ENCODE measurements around the gene CYB5R4. TPM values are rescaled to one million over a fixed set of nuclear protein-coding genes. Genes with fewer than 3 reads are reported as not detected.

Gene CYB5R4
- total RNA-seq, 1 experiment from 2014 or later, result 17.5 TPM

GRCh38 chr6:83978997-83979396 is 119.5 kb downstream of the CYB5R4 start:
- no peak overlapping the region for H2BK15ac ChIP-seq (ENCODE audit: low read depth, low read length)
- H2BK12ac ChIP-seq (ENCODE audit: insufficient read length, low read depth, low read length), result no peak overlapping the region

More at GRCh38 chr6:83978997-83979396, 119.5 kb downstream of the CYB5R4 start:
- DNase-seq, result no peak
- Histone ChIP-seq H3K18ac (ENCODE audit: insufficient read length, low read depth, low read length) (no peak overlapping the region), H3K79me1 (ENCODE audit: insufficient read depth, low read depth, low read length, poor library complexity, severe bottlenecking) (no peaks in the 10 kb centered on the region), H3K23me2 (ENCODE audit: insufficient read length, low read depth, low read length, poor library complexity, severe bottlenecking) (no peaks in the 10 kb centered on the region), H3K4me2 (ENCODE audit: insufficient read depth, insufficient read length, low read length) (no peak overlapping the region), H3K14ac (ENCODE audit: insufficient read depth, low read length) (no peak overlapping the region), H2AK5ac (ENCODE audit: insufficient read length, low read length) (no peak overlapping the region), H4K20me1 (ENCODE audit: control insufficient read depth, insufficient read depth, insufficient read length) (no peaks in the 10 kb centered on the region), H2BK5ac (ENCODE audit: insufficient read length, low read length) (no peak overlapping the region), H3K9me3 (ENCODE audit: control insufficient read depth, low read depth, low read length) (no peaks in the 10 kb centered on the region), H3K9ac (ENCODE audit: extremely low read depth, insufficient read length, low read length) (no peak overlapping the region), H3K27ac (ENCODE audit: insufficient read length, low read depth, low read length) (no peak overlapping the region), H3K4ac (ENCODE audit: low read depth, low read length) (no peak overlapping the region), H2AFZ (ENCODE audit: low read length) (no peak overlapping the region), H3K79me2 (ENCODE audit: insufficient read depth, low read length) (no peaks in the 10 kb centered on the region), H3K4me1 (ENCODE audit: insufficient read depth, low read length) (peaks cover 2% of the 10 kb centered on the region; the same call in 1 of the 2 replicates), H2BK120ac (ENCODE audit: low read depth, low read length, poor library complexity, severe bottlenecking) (no peak overlapping the region), H4K91ac (ENCODE audit: insufficient read length, low read depth, low read length) (no peak overlapping the region), H2BK20ac (ENCODE audit: low read depth, low read length, poor library complexity, severe bottlenecking) (no peak overlapping the region), H3K56ac (ENCODE audit: insufficient read length, low read depth, low read length) (no peak overlapping the region), H4K5ac (ENCODE audit: insufficient read length, low read depth, low read length) (no peak overlapping the region), H3K27me3 (ENCODE audit: insufficient read depth, low read length) (no peaks in the 10 kb centered on the region), H3T11ph (ENCODE audit: low read length) (no peak overlapping the region), H4K8ac (replicated peaks; ENCODE audit: insufficient read length, low read depth, low read length) (no peak overlapping the region), H3K23ac (ENCODE audit: insufficient read length, low read depth, low read length) (no peak overlapping the region)
- WGBS (ENCODE audit: extremely low coverage, insufficient read length, low lambda C conversion rate), result no CpG with 5 or more reads among the region's 3 CpGs
- Mint-ChIP-seq H3K27me3 (ENCODE audit: low read depth) (no peaks in the 10 kb centered on the region), H3K27ac (0 out of 7 replicates have a peak overlapping the region, but pooled peaks of 1 of the 3 experiments have one; percentile 21), H3K4me1 (peaks cover 39 to 47% of the 10 kb centered on the region in 2 experiments), H3K36me3 (ENCODE audit: insufficient read depth in 1 of 3, low read depth in 3 of 3) (peaks cover 9 to 33% (median 29%) of the 10 kb centered on the region in 3 experiments), H3K9me3 (peaks cover 20 to 24% of the 10 kb centered on the region in 2 experiments), H3K4me3 (no peak overlapping the region)
- TF ChIP-seq CTCF (conservative IDR thresholded peaks at IDR 0.05), result no peak

Measured in H9 (cell line).